ENCODE data around the gene ANKRD65.

ANKRD65 gene

GRCh38 chr1:1441002-1441888, 20.2 kb upstream of the ANKRD65 start:
- DNase-seq (ENCODE audit: low spot score): peak; percentile 83

GRCh38 chr1:1440262-1441001, 19.4 kb upstream of the ANKRD65 start:
- no peak for DNase-seq (ENCODE audit: low spot score)

GRCh38 chr1:1439546-1440261, 18.6 kb upstream of the ANKRD65 start:
- no peak for DNase-seq (ENCODE audit: low spot score)

- peak; percentile 2 for DNase-seq (ENCODE audit: low spot score)
Observed at GRCh38 chr1:1438531-1439381, 17.7 kb upstream of the ANKRD65 start.

- DNase-seq (ENCODE audit: low spot score): peak; percentile 5
Observed at GRCh38 chr1:1437904-1438376, 16.9 kb upstream of the ANKRD65 start.

GRCh38 chr1:1437033-1437903, 16.2 kb upstream of the ANKRD65 start:
- peak; percentile 6 for DNase-seq (ENCODE audit: low spot score)

GRCh38 chr1:1436630-1437032, 15.6 kb upstream of the ANKRD65 start:
- DNase-seq (ENCODE audit: low spot score): no peak

GRCh38 chr1:1435911-1436629, 15.0 kb upstream of the ANKRD65 start:
- DNase-seq (ENCODE audit: low spot score): no peak

GRCh38 chr1:1435106-1435903, 14.2 kb upstream of the ANKRD65 start, which contains the start of gene VWA1:
TSS of gene VWA1 (plus strand) at chr1:1435690. CDS start at chr1:1435749, 59 bp downstream.
- DNase-seq (ENCODE audit: low spot score): peak; percentile 94

GRCh38 chr1:1434824-1435105, 13.7 kb upstream of the ANKRD65 start:
- no peak for DNase-seq (ENCODE audit: low spot score)

GRCh38 chr1:1434131-1434823, 13.2 kb upstream of the ANKRD65 start:
- peak; percentile 3 for DNase-seq (ENCODE audit: low spot score)

GRCh38 chr1:1433804-1434130, 12.7 kb upstream of the ANKRD65 start:
- DNase-seq (ENCODE audit: low spot score): peak; percentile 19

- DNase-seq (ENCODE audit: low spot score): peak; percentile 2
Observed at GRCh38 chr1:1432951-1433803, 12.1 kb upstream of the ANKRD65 start.

- DNase-seq (ENCODE audit: low spot score): no peak
Observed at GRCh38 chr1:1432274-1432950, 11.3 kb upstream of the ANKRD65 start.

- DNase-seq (ENCODE audit: low spot score): no peak
Observed at GRCh38 chr1:1431845-1432273, 10.8 kb upstream of the ANKRD65 start.

GRCh38 chr1:1430992-1431844, 10.1 kb upstream of the ANKRD65 start:
- DNase-seq (ENCODE audit: low spot score): no peak

Measured in AG08395 (cell line).